SIG-M5 treated with dmso at 0.1 percent for 504 hours (cell line): ENCODE results near the gene RASA3.

Source experiments
- DNase-seq: peaks from one replicate; lab custom pipeline; 2025; ENCODE audit not compliant: unreplicated experiment; lab: John Stamatoyannopoulos, UW

RASA3 gene

DNA sequence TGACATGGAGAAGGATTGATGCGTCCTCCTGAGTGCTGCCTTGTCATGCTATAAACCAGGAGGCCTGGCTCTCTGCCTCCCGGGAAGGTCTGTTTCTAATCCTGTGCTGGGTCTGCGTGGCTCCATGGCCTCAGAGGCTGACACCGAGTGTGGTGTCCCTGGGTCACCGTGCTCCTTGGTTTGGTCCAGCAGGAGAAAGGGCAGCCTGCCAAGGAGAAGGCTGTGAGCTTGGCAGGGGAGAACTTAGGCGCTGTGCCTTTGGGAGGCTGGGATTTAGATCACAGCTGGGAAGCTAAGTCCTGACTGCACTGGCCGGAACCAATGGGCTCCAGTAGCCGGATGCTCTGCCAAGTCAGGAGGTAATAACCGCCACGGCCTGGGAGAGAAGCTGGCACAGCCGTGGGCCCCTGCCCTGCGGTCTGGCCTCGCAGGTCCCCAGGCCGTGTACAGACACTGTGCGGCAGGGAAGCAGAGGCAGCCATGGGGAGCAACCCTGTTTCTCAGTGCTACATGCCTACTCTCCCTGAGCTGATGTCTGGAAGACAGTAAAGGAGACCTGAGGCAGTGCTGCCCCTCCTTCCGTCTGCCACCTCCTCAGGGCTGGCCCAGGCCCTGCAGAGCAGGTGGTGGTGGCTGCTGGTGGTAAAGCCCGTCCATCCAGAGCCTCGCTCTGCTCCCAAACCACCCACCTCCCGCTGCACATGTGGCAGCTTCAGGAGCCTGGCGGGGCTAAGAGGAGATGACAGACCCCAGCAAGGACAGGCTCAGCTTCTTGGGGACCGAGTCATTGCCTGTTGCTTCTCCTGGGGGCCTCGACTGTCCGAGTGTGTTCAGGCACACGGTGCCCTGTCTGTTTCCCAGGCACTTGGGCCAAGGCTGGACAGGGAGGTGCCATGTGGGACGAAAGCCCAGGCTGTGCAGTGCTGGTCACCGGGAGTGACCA is 203.5 kb downstream of the RASA3 start:
- no peak for DNase-seq
